ENCODE measurements around the gene BAHCC1.

Gene BAHCC1

GRCh38 chr17:81456798-81457197 lies 61.5 kb downstream of the BAHCC1 start:
- ATAC-seq: no peak
- TF ChIP-seq ZFP30 (CRISPR knock-in tag; IDR thresholded peaks at IDR 0.05) (no peak), ESRRG (CRISPR knock-in tag; IDR thresholded peaks at IDR 0.05) (no peak), SNAI2 (CRISPR knock-in tag; IDR thresholded peaks at IDR 0.05) (no peak), RARB (CRISPR knock-in tag; IDR thresholded peaks at IDR 0.05) (no peak), ZFP3 (CRISPR knock-in tag; IDR thresholded peaks at IDR 0.05) (no peak), BACH2 (CRISPR knock-in tag; IDR thresholded peaks at IDR 0.05; ENCODE audit: borderline replicate concordance) (no peak), GLIS3 (CRISPR knock-in tag; IDR thresholded peaks at IDR 0.05) (no peak), ZNF565 (CRISPR knock-in tag; conservative IDR thresholded peaks at IDR 0.05; ENCODE audit: low read depth) (no peak), ZNF8 (CRISPR knock-in tag; IDR thresholded peaks at IDR 0.05) (no peak), PATZ1 (CRISPR knock-in tag; IDR thresholded peaks at IDR 0.05; ENCODE audit: borderline replicate concordance) (no peak), ZNF70 (CRISPR knock-in tag; IDR thresholded peaks at IDR 0.05) (no peak), ISL1 (CRISPR knock-in tag; IDR thresholded peaks at IDR 0.05) (no peak), ZC3H10 (CRISPR knock-in tag; IDR thresholded peaks at IDR 0.05) (no peak), ARNTL (CRISPR knock-in tag; IDR thresholded peaks at IDR 0.05; ENCODE audit: borderline replicate concordance, low read depth) (no peak), TOX (CRISPR knock-in tag; IDR thresholded peaks at IDR 0.05; ENCODE audit: borderline replicate concordance) (no peak), PPARA (CRISPR knock-in tag; IDR thresholded peaks at IDR 0.05; ENCODE audit: borderline replicate concordance) (no peak), TSHZ2 (CRISPR knock-in tag; IDR thresholded peaks at IDR 0.05) (no peak)

- TF ChIP-seq ESRRG (CRISPR knock-in tag; IDR thresholded peaks at IDR 0.05) (no peak), ZFP3 (CRISPR knock-in tag; IDR thresholded peaks at IDR 0.05) (no peak), ISL1 (CRISPR knock-in tag; IDR thresholded peaks at IDR 0.05) (no peak), ARNTL (CRISPR knock-in tag; IDR thresholded peaks at IDR 0.05; ENCODE audit: borderline replicate concordance, low read depth) (no peak), SNAI2 (CRISPR knock-in tag; IDR thresholded peaks at IDR 0.05) (no peak), BACH2 (CRISPR knock-in tag; IDR thresholded peaks at IDR 0.05; ENCODE audit: borderline replicate concordance) (no peak)
- ATAC-seq: no peak
These were observed 62.1 kb downstream of the BAHCC1 start for GRCh38 chr17:81457401-81457800.

- ATAC-seq: no peak
- TF ChIP-seq ZNF565 (CRISPR knock-in tag; conservative IDR thresholded peaks at IDR 0.05; ENCODE audit: low read depth) (no peak), ISL1 (CRISPR knock-in tag; IDR thresholded peaks at IDR 0.05) (no peak), SNAI2 (CRISPR knock-in tag; IDR thresholded peaks at IDR 0.05) (no peak), ESRRG (CRISPR knock-in tag; IDR thresholded peaks at IDR 0.05) (no peak), TCF4 (CRISPR knock-in tag; IDR thresholded peaks at IDR 0.05; ENCODE audit: borderline replicate concordance) (no peak), GLIS3 (CRISPR knock-in tag; IDR thresholded peaks at IDR 0.05) (no peak), CSRNP3 (CRISPR knock-in tag; IDR thresholded peaks at IDR 0.05) (no peak), TSHZ2 (CRISPR knock-in tag; IDR thresholded peaks at IDR 0.05) (no peak), CREB5 (CRISPR knock-in tag; IDR thresholded peaks at IDR 0.05; ENCODE audit: low read depth) (no peak)
These were observed 62.8 kb downstream of the BAHCC1 start for GRCh38 chr17:81457917-81458555.

Measured in SK-N-SH treated with all-trans-retinoic acid at 6 μM for 48 hours (cell line).